ENCODE data around the gene SPCS1. TPM values are rescaled to one million over a fixed set of nuclear protein-coding genes. Genes with fewer than 3 reads are reported as not detected.

SPCS1 gene
- total RNA-seq, 1 experiment from 2014 or later: 101 TPM

DNA sequence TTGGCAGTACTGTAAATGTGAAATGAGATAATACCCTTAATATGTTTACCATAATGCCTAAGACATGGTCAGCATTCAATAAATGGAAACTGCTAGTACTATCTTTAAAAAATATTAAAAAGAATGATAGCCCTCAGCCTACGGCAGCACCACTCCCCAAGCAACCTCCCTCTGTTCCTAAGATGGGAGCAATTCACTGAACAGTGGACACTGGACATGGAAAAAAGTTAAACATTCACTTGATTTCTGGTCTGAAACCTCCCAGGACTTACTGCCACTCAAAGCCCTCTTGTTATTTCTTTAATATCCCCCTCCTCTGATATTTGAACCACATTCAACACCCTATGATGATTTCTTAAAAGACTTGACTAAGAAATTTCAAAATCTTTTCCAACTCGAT is 37.8 kb downstream of the SPCS1 start:
- no peak for DNase-seq (ENCODE audit: low spot score)
- H3K9me3 Mint-ChIP-seq: no peaks in the 10 kb centered on the region
- CTCF ChIA-PET: interaction anchor here (0.7 to 1.9 kb wide), 3 partner anchors 49 to 77 kb away, joined by 3 to 6 read pairs (median 4); no protein-coding TSS in a partner anchor
- POLR2A ChIA-PET: no interaction called here
- ATAC-seq: no peak
- no peaks in the 10 kb centered on the region for H3K4me1 Mint-ChIP-seq
- TF ChIP-seq, protein P1, sequence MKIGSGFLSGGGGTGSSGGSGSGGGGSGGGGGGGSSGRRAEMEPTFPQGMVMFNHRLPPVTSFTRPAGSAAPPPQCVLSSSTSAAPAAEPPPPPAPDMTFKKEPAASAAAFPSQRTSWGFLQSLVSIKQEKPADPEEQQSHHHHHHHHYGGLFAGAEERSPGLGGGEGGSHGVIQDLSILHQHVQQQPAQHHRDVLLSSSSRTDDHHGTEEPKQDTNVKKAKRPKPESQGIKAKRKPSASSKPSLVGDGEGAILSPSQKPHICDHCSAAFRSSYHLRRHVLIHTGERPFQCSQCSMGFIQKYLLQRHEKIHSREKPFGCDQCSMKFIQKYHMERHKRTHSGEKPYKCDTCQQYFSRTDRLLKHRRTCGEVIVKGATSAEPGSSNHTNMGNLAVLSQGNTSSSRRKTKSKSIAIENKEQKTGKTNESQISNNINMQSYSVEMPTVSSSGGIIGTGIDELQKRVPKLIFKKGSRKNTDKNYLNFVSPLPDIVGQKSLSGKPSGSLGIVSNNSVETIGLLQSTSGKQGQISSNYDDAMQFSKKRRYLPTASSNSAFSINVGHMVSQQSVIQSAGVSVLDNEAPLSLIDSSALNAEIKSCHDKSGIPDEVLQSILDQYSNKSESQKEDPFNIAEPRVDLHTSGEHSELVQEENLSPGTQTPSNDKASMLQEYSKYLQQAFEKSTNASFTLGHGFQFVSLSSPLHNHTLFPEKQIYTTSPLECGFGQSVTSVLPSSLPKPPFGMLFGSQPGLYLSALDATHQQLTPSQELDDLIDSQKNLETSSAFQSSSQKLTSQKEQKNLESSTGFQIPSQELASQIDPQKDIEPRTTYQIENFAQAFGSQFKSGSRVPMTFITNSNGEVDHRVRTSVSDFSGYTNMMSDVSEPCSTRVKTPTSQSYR (CRISPR knock-in tag; IDR thresholded peaks at IDR 0.05): no peak
- TF ChIP-seq, protein P2, sequence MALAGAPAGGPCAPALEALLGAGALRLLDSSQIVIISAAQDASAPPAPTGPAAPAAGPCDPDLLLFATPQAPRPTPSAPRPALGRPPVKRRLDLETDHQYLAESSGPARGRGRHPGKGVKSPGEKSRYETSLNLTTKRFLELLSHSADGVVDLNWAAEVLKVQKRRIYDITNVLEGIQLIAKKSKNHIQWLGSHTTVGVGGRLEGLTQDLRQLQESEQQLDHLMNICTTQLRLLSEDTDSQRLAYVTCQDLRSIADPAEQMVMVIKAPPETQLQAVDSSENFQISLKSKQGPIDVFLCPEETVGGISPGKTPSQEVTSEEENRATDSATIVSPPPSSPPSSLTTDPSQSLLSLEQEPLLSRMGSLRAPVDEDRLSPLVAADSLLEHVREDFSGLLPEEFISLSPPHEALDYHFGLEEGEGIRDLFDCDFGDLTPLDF (CRISPR knock-in tag; IDR thresholded peaks at IDR 0.05): no peak
- TF ChIP-seq FOXP1 (CRISPR knock-in tag; IDR thresholded peaks at IDR 0.05; ENCODE audit: borderline replicate concordance) (no peak), TEAD1 (CRISPR knock-in tag; IDR thresholded peaks at IDR 0.05) (no peak)
- TF ChIP-seq, protein P3, sequence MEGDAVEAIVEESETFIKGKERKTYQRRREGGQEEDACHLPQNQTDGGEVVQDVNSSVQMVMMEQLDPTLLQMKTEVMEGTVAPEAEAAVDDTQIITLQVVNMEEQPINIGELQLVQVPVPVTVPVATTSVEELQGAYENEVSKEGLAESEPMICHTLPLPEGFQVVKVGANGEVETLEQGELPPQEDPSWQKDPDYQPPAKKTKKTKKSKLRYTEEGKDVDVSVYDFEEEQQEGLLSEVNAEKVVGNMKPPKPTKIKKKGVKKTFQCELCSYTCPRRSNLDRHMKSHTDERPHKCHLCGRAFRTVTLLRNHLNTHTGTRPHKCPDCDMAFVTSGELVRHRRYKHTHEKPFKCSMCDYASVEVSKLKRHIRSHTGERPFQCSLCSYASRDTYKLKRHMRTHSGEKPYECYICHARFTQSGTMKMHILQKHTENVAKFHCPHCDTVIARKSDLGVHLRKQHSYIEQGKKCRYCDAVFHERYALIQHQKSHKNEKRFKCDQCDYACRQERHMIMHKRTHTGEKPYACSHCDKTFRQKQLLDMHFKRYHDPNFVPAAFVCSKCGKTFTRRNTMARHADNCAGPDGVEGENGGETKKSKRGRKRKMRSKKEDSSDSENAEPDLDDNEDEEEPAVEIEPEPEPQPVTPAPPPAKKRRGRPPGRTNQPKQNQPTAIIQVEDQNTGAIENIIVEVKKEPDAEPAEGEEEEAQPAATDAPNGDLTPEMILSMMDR (IDR thresholded peaks at IDR 0.05): no peak
- TF ChIP-seq, protein P4, sequence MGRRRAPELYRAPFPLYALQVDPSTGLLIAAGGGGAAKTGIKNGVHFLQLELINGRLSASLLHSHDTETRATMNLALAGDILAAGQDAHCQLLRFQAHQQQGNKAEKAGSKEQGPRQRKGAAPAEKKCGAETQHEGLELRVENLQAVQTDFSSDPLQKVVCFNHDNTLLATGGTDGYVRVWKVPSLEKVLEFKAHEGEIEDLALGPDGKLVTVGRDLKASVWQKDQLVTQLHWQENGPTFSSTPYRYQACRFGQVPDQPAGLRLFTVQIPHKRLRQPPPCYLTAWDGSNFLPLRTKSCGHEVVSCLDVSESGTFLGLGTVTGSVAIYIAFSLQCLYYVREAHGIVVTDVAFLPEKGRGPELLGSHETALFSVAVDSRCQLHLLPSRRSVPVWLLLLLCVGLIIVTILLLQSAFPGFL (CRISPR knock-in tag; IDR thresholded peaks at IDR 0.05; ENCODE audit: borderline replicate concordance): no peak
- H3K27ac Mint-ChIP-seq: no peak overlapping the region
- H3K27me3 Mint-ChIP-seq (ENCODE audit: low read depth): no peaks in the 10 kb centered on the region
- H3K36me3 Mint-ChIP-seq: peaks cover 72% of the 10 kb centered on the region
- H3K4me3 Mint-ChIP-seq: no peak overlapping the region

DNA sequence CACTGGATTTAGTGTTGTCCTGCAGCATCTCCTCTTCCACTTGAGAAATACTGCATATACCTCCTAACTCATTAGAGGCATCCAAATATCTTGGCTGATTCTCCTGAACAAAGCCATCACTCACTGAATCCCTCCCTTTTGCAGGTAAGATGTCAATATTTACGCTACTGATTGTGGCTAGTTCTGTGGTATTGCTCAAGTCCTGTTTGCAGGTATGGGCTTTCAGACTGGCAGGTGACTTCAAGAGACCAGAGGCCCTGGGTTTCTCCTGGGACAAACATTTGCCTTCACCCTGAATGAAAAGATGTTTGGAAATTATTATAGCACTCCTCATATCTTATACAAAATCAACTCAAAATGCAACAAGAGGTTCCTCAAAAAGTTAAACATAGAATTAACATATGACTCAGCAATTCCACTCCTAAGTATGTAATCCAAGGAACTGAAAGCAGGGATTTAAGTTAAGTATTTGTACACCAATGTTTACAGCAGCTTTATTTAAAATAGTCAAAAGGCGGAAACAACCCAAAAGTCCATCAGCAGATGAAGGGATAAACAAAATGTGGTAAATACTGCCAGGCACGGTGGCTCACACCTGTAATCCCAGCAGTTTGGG is 46.2 kb downstream of the SPCS1 start:
- Mint-ChIP-seq H3K36me3 (peaks cover 43% of the 10 kb centered on the region), H3K27ac (no peak overlapping the region), H3K27me3 (ENCODE audit: low read depth) (no peaks in the 10 kb centered on the region), H3K9me3 (no peaks in the 10 kb centered on the region), H3K4me3 (no peak overlapping the region), H3K4me1 (no peaks in the 10 kb centered on the region)
- ATAC-seq (no peak), DNase-seq (ENCODE audit: low spot score) (no peak)
- ChIA-PET POLR2A (no interaction called here), CTCF (interaction anchor here (1.5 kb wide), 1 partner anchor 69 kb away, joined by 5 read pairs; no protein-coding TSS in a partner anchor)
- TF ChIP-seq ZNF396 (CRISPR knock-in tag; IDR thresholded peaks at IDR 0.05; ENCODE audit: borderline replicate concordance): no peak
- TF ChIP-seq OVOL2 (CRISPR knock-in tag; IDR thresholded peaks at IDR 0.05; ENCODE audit: borderline replicate concordance): no peak
- no peak for TF ChIP-seq NR2C2 (CRISPR knock-in tag; IDR thresholded peaks at IDR 0.05)
- no peak for TF ChIP-seq ESRRA (CRISPR knock-in tag; IDR thresholded peaks at IDR 0.05; ENCODE audit: borderline replicate concordance)
- TF ChIP-seq JUN (CRISPR knock-in tag; IDR thresholded peaks at IDR 0.05): no peak
- TF ChIP-seq ZNF263 (CRISPR knock-in tag; IDR thresholded peaks at IDR 0.05; ENCODE audit: low read depth): no peak

DNA sequence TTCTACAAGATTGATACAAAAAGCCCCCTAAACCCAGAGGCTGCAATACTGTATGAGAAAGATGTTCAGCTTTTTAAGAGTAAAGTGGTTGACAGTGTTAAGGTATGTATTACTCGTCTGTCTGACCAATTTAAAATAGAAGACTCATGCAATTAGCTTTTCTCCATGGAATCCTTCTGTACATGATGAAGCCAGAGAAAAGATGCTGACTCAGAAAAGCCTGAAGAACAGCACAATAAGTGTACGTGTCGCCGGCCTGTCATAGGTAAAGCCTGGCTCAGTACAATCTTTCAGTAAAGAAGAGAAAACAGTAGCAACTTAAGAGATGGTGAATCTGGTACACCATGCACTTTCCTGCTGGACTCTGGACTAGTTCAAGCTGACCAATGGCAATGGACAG is 48.5 kb downstream of the SPCS1 start:
- ChIA-PET POLR2A (no interaction called here), CTCF (no interaction called here)
- no peak overlapping the region for H3K27ac Mint-ChIP-seq
- no peaks in the 10 kb centered on the region for H3K27me3 Mint-ChIP-seq (ENCODE audit: low read depth)
- no peaks in the 10 kb centered on the region for H3K4me1 Mint-ChIP-seq
- DNase-seq (ENCODE audit: low spot score) (no peak), ATAC-seq (no peak)
- no peaks in the 10 kb centered on the region for H3K9me3 Mint-ChIP-seq
- peaks cover 46% of the 10 kb centered on the region for H3K36me3 Mint-ChIP-seq
- no peak overlapping the region for H3K4me3 Mint-ChIP-seq
- TF ChIP-seq NFATC4 (CRISPR knock-in tag; IDR thresholded peaks at IDR 0.05) (no peak), GRHL2 (CRISPR knock-in tag; IDR thresholded peaks at IDR 0.05; ENCODE audit: insufficient replicate concordance, severe bottlenecking) (no peak), SMAD3 (CRISPR knock-in tag; IDR thresholded peaks at IDR 0.05; ENCODE audit: borderline replicate concordance) (no peak), NR1H2 (CRISPR knock-in tag; IDR thresholded peaks at IDR 0.05) (no peak), ZNF396 (CRISPR knock-in tag; IDR thresholded peaks at IDR 0.05; ENCODE audit: borderline replicate concordance) (no peak), ATF1 (CRISPR knock-in tag; IDR thresholded peaks at IDR 0.05) (no peak)
- TF ChIP-seq, protein P3 (IDR thresholded peaks at IDR 0.05): no peak
- TF ChIP-seq, protein P5, sequence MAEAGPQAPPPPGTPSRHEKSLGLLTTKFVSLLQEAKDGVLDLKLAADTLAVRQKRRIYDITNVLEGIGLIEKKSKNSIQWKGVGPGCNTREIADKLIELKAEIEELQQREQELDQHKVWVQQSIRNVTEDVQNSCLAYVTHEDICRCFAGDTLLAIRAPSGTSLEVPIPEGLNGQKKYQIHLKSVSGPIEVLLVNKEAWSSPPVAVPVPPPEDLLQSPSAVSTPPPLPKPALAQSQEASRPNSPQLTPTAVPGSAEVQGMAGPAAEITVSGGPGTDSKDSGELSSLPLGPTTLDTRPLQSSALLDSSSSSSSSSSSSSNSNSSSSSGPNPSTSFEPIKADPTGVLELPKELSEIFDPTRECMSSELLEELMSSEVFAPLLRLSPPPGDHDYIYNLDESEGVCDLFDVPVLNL (CRISPR knock-in tag; IDR thresholded peaks at IDR 0.05; ENCODE audit: borderline replicate concordance, low read depth): no peak
- TF ChIP-seq, protein P6, sequence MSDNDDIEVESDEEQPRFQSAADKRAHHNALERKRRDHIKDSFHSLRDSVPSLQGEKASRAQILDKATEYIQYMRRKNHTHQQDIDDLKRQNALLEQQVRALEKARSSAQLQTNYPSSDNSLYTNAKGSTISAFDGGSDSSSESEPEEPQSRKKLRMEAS (CRISPR knock-in tag; IDR thresholded peaks at IDR 0.05): no peak
- TF ChIP-seq, protein P7, sequence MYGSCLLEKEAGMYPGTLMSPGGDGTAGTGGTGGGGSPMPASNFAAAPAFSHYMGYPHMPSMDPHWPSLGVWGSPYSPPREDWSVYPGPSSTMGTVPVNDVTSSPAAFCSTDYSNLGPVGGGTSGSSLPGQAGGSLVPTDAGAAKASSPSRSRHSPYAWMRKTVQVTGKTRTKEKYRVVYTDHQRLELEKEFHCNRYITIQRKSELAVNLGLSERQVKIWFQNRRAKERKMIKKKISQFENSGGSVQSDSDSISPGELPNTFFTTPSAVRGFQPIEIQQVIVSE (CRISPR knock-in tag; IDR thresholded peaks at IDR 0.05; ENCODE audit: borderline replicate concordance): no peak

Measured in WTC11 (cell line).